ENCODE results near the gene PGAP2. TPM values are rescaled to one million over a fixed set of nuclear protein-coding genes. Genes with fewer than 3 reads are reported as not detected.

Gene PGAP2
- total and polyA plus RNA-seq, 2 of the 13 experiments (the other 11 are each of a cell fraction or from before 2014, with no cell fraction given): 21.5 to 47.8 TPM

- TF ChIP-seq ZSCAN5A (CRISPR knock-in tag; IDR thresholded peaks at IDR 0.05; ENCODE audit: borderline replicate concordance): no peak
- TF ChIP-seq ZMYM4 (CRISPR knock-in tag; IDR thresholded peaks at IDR 0.05): peak; percentile 71; the same call in 1 of the 2 replicates
- peak; percentile 42 for TF ChIP-seq CEBPG (CRISPR knock-in tag; IDR thresholded peaks at IDR 0.05)
- no peak for TF ChIP-seq MTF1 (CRISPR knock-in tag; IDR thresholded peaks at IDR 0.05)
- 0 out of 2 replicates have a peak, but pooled peaks have one; percentile 58 for TF ChIP-seq SP140L (CRISPR knock-in tag; IDR thresholded peaks at IDR 0.05; ENCODE audit: borderline replicate concordance)
- TF ChIP-seq SNAPC4 (CRISPR knock-in tag; IDR thresholded peaks at IDR 0.05): no peak
- TF ChIP-seq TFDP1 (CRISPR knock-in tag; IDR thresholded peaks at IDR 0.05; ENCODE audit: borderline replicate concordance): peak; percentile 91
- no peak for TF ChIP-seq ZFP36 (IDR thresholded peaks at IDR 0.05; ENCODE audit: borderline replicate concordance, low read depth, low read length, partially characterized antibody)
- TF ChIP-seq AHR (CRISPR knock-in tag; IDR thresholded peaks at IDR 0.05): 0 out of 2 replicates have a peak, but pooled peaks have one; percentile 31
- TF ChIP-seq SMC3 (IDR thresholded peaks at IDR 0.05; ENCODE audit: low read length): peak; percentile 32; the same call in 1 of the 2 replicates
- TF ChIP-seq PHF21A (CRISPR knock-in tag; IDR thresholded peaks at IDR 0.05): 0 out of 2 replicates have a peak, but pooled peaks have one; percentile 22
- 0 out of 2 replicates have a peak, but pooled peaks have one; percentile 41 for TF ChIP-seq ZFP41 (CRISPR knock-in tag; IDR thresholded peaks at IDR 0.05; ENCODE audit: borderline replicate concordance)
- TF ChIP-seq RFXAP (CRISPR knock-in tag; IDR thresholded peaks at IDR 0.05; ENCODE audit: borderline replicate concordance): no peak; the same call in 1 of the 2 replicates
- TF ChIP-seq ZNF530 (CRISPR knock-in tag; IDR thresholded peaks at IDR 0.05; ENCODE audit: low read depth): no peak
- no peak; the same call in 1 of the 2 replicates for TF ChIP-seq STAT6 (CRISPR knock-in tag; IDR thresholded peaks at IDR 0.05; ENCODE audit: borderline replicate concordance)
- TF ChIP-seq SIN3A (IDR thresholded peaks at IDR 0.05; ENCODE audit: borderline replicate concordance, low read depth, low read length): peak; percentile 80; the same call in 1 of the 2 replicates
- no peak for TF ChIP-seq ZNF790 (CRISPR knock-in tag; IDR thresholded peaks at IDR 0.05; ENCODE audit: borderline replicate concordance)
- TF ChIP-seq CBFB (CRISPR knock-in tag; IDR thresholded peaks at IDR 0.05): peak; percentile 28; the same call in 1 of the 2 replicates
Observed at GRCh38 chr11:3841426-3842350, 33.3 kb downstream of the PGAP2 start (continued).

All from HepG2 (cell line).